DOHH2 (cell line): ENCODE data around the gene TBC1D22A.

Source experiments
- H3F3A ChIP-seq: fragments of 200-600 bp; sonication (generic), shearing (Covaris generic); 2 replicates; pipeline ENCODE4 v1.6.0; 2016; ENCODE audit warnings: antibody characterized with exemption, mild to moderate bottlenecking; ENCODE audit not compliant: control insufficient read depth, insufficient read depth
- H3K27ac ChIP-seq: fragments of 200-600 bp; sonication (generic); 2 replicates; pipeline ENCODE4 v1.5.1; 2014; ENCODE audit warnings: low read depth, mild to moderate bottlenecking, low read length, moderate library complexity
- H3K27me3 ChIP-seq: fragments of 200-600 bp; sonication (generic); 2 replicates; pipeline ENCODE4 v1.6.1; 2014; ENCODE audit warnings: mild to moderate bottlenecking, low read length, mixed read lengths; ENCODE audit not compliant: control insufficient read depth
- H3K36me3 ChIP-seq: fragments of 200-600 bp; sonication (generic); 2 replicates; pipeline ENCODE4 v1.6.1; 2014; ENCODE audit warnings: mild to moderate bottlenecking, low read length, moderate library complexity, mixed read lengths; ENCODE audit not compliant: control insufficient read depth
- H3K4me1 ChIP-seq: fragments of 200-600 bp; sonication (generic); 2 replicates; pipeline ENCODE4 v1.6.1; 2014; ENCODE audit warnings: mild to moderate bottlenecking, low read length, mixed read lengths; ENCODE audit not compliant: control insufficient read depth
- H3K4me2 ChIP-seq: fragments of 200-600 bp; sonication (generic); 2 replicates; pipeline ENCODE4 v1.6.0; 2014; ENCODE audit warnings: mild to moderate bottlenecking, low read length, moderate library complexity
- H3K4me3 ChIP-seq: fragments of 200-600 bp; sonication (generic); 2 replicates; pipeline ENCODE4 v1.5.1; 2014; ENCODE audit warnings: mild to moderate bottlenecking, low read length, mixed read lengths
- H3K79me2 ChIP-seq: fragments of 200-600 bp; sonication (generic); 2 replicates; pipeline ENCODE4 v1.6.1; 2014; ENCODE audit warnings: mild to moderate bottlenecking, low read length, mixed read lengths; ENCODE audit not compliant: control insufficient read depth
- H3K9me2 ChIP-seq: fragments of 200-600 bp; sonication (generic); replicated peaks from 2 replicates; pipeline ENCODE4 v1.6.1; 2014; ENCODE audit warnings: mild to moderate bottlenecking, low read length, mixed read lengths; ENCODE audit not compliant: control insufficient read depth
- H3K9me3 ChIP-seq: fragments of 200-600 bp; sonication (generic); 2 replicates; pipeline ENCODE4 v1.6.1; 2014; ENCODE audit warnings: antibody characterized with exemption, low read length, mixed read lengths; ENCODE audit not compliant: control insufficient read depth, insufficient read depth
- H4K20me1 ChIP-seq: fragments of 200-600 bp; sonication (generic); 2 replicates; pipeline ENCODE4 v1.6.0; 2014; ENCODE audit warnings: low read depth, mild to moderate bottlenecking, antibody characterized with exemption, low read length, moderate library complexity; ENCODE audit not compliant: control insufficient read depth, insufficient read depth
- EZH2phosphoT487 ChIP-seq: fragments of 200-600 bp; sonication (generic); IDR thresholded peaks from 2 replicates; pipeline ENCODE4 v1.6.1; 2017; ENCODE audit warnings: borderline replicate concordance, mild to moderate bottlenecking, antibody characterized with exemption, low read length, moderate library complexity, mixed read lengths
- TF ChIP-seq, protein P1 (sequence below): fragments of 200-600 bp; sonication (generic); IDR thresholded peaks from one replicate; pipeline ENCODE4 v1.5.1; 2014; ENCODE audit warnings: antibody characterized with exemption, mild to moderate bottlenecking, low read depth, low read length; ENCODE audit not compliant: poor library complexity, severe bottlenecking

The TBC1D22A gene

DNA sequence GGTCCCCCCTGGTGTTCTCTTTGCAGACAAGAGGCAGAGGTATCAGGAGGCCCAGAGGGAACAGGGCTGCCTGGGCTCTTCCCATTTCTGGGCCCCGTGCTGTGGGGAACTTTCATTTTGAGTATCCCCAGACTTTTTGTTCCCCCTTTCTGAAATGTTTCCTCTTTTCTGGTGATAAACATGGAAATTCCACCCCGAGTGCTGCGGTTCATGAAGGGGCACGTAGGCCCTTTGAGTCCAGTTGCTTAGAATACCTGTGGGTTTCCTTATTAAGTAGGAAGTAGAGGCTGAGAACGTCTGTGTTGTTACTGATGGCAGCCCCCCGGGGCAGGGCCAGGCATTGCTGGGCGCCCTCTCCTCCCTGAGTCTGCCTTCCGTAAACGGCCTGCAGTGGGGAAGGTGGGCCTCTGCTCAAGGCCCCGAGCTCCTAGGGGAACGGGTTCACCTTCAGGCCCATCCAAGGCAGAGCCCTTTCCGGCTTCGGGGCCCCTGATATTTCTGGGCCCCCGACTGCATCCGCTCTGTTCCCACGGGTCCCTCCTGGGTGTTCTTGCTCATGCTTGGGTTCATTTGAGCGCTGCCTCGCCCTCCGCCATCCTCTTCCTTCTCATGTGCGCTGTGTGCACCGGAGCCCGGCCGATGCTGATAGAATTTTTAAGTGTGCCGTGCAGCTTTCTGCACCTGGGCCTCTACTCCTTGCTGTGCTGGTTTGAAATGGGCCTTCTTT lies 12.0 kb downstream of the TBC1D22A start:
- Histone ChIP-seq H3K4me1 (peaks cover 94% of the 10 kb centered on the region), H3K27me3 (no peaks in the 10 kb centered on the region)

DNA sequence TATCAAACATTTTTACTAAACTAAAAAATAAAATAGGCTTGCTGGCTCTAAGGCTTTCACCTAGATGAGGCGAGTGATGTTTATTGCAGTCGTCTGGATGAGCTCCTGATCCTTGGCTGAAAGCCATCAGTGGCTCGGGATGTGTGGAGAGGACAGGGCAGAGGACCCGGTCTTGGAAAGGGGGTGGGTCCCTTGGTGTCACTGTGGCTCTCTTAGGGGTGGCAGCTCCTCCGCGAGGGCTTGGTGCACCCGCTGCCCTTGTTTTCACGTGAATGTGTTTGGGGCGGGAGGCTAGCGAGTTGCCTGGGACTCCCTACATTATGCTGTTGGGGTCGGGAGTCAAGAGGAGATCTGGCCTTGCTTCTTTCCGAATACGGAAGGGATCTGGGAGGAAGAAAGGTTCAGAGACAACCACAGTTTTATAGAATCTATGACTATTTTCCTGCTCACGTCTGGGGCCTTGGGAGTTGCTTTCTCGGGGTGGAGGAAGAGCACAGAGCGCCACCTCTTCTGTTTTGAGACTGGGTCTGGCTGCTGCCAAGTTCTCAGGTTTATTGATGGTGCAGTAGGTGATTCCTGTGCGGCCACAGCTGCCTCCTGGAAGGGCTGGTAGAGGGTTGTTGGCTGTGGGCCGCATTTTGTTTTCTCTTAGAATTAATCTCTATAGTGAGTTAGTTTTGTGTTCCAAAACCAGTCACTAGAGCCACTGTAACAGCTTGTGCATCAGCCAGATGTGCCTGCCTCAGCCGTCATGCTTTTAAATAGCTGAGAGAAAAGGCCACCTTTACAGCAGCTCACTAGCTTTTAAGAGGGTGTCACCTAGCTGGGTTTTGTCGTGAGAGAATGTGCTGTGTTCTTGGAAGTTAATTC lies 12.8 kb downstream of the TBC1D22A start:
- peak overlapping the region; percentile 91 for H3K4me2 ChIP-seq
- peak overlapping the region; percentile 100 for H3K27ac ChIP-seq

More for the DNA sequence above, 12.0 kb downstream of the TBC1D22A start:
- Histone ChIP-seq H3K9me2 (no peaks in the 10 kb centered on the region), H3F3A (peaks cover 61% of the 10 kb centered on the region), H3K27ac (peak overlapping the region; percentile 100), H4K20me1 (0 out of 2 replicates have a peak, but pooled peaks cover 3% of the 10 kb centered on the region), H3K9me3 (no peaks in the 10 kb centered on the region), H3K4me2 (peak overlapping the region; percentile 91), H3K36me3 (peaks cover 60% of the 10 kb centered on the region), H3K4me3 (peak overlapping the region; percentile 73), H3K79me2 (peaks cover 79% of the 10 kb centered on the region)
- no peak for TF ChIP-seq EZH2phosphoT487
- TF ChIP-seq, protein P1, sequence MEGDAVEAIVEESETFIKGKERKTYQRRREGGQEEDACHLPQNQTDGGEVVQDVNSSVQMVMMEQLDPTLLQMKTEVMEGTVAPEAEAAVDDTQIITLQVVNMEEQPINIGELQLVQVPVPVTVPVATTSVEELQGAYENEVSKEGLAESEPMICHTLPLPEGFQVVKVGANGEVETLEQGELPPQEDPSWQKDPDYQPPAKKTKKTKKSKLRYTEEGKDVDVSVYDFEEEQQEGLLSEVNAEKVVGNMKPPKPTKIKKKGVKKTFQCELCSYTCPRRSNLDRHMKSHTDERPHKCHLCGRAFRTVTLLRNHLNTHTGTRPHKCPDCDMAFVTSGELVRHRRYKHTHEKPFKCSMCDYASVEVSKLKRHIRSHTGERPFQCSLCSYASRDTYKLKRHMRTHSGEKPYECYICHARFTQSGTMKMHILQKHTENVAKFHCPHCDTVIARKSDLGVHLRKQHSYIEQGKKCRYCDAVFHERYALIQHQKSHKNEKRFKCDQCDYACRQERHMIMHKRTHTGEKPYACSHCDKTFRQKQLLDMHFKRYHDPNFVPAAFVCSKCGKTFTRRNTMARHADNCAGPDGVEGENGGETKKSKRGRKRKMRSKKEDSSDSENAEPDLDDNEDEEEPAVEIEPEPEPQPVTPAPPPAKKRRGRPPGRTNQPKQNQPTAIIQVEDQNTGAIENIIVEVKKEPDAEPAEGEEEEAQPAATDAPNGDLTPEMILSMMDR, result no peak

DNA sequence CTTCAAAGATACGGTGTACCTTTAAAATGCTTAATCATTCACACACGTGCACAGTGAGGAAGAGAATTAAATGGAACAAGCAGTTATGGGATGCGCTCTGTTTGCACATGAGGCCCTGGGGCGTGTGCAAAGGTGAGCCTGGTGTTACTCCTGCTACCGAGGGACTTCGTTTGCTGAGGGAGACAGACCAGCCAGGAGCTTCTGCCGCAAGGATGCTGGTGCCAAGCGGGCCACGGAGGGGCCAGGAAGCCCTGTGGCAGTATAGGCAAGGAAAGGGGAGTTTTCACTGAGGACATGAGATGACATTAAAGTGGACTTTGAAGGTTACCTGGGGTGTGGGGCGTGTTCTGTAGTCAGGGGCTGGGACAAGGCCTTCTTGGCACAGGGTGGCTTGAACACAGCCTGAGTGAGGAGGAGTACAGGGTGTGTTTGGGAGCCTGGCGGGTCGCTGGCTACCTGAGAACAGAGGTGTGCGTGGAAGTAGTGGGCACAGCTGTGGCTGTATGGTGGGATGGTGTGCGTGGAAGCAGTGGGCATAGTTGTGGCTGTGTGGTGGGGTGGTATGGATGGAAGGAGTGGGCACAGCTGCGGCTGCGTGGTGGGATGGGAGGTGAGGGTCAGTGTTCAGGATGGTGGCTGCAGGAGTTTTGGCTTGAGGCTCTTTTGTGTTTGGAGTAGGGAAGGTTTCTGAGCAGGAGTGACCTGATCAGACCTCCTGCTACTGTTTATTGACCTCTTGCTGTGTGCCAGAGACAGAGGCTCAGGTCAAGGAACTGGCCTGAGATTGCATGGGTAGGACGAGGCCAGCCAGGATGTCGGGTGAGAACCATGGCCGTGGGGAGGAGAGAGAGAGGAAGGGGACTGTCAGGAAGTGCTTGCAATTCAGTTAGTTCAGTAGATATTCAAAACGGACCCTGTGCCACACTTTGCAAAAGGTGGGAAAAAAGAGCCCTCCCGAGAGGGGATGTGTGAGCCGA lies 13.7 kb downstream of the TBC1D22A start:
- H3K36me3 ChIP-seq, result peaks cover 63% of the 10 kb centered on the region
- peaks cover 79% of the 10 kb centered on the region for H3K79me2 ChIP-seq
- H3F3A ChIP-seq, result peaks cover 44% of the 10 kb centered on the region
- no peaks in the 10 kb centered on the region for H3K27me3 ChIP-seq
- H3K9me2 ChIP-seq, result no peaks in the 10 kb centered on the region
- peaks cover 9% of the 10 kb centered on the region; the same call in 1 of the 2 replicates for H4K20me1 ChIP-seq
- TF ChIP-seq, protein P1, result no peak
- no peak for TF ChIP-seq EZH2phosphoT487
- H3K4me2 ChIP-seq, result peak overlapping the region; percentile 91
- peak overlapping the region; percentile 100 for H3K27ac ChIP-seq
- H3K4me3 ChIP-seq, result peak overlapping the region; percentile 73
- H3K9me3 ChIP-seq, result no peaks in the 10 kb centered on the region
- peaks cover 94% of the 10 kb centered on the region for H3K4me1 ChIP-seq

More for the DNA sequence above, 12.8 kb downstream of the TBC1D22A start:
- H4K20me1 ChIP-seq, result peaks cover 5% of the 10 kb centered on the region; the same call in 1 of the 2 replicates
- peak overlapping the region; percentile 73 for H3K4me3 ChIP-seq
- peaks cover 94% of the 10 kb centered on the region for H3K4me1 ChIP-seq
- TF ChIP-seq EZH2phosphoT487, result no peak
- TF ChIP-seq, protein P1, result peak; percentile 39
- H3K9me2 ChIP-seq, result no peaks in the 10 kb centered on the region
- peaks cover 79% of the 10 kb centered on the region for H3K79me2 ChIP-seq
- H3K9me3 ChIP-seq, result no peaks in the 10 kb centered on the region
- peaks cover 60% of the 10 kb centered on the region for H3K36me3 ChIP-seq
- H3F3A ChIP-seq, result peaks cover 53% of the 10 kb centered on the region
- no peaks in the 10 kb centered on the region for H3K27me3 ChIP-seq
